Sigmoid colon (tissue), 7 donors: Measurements from ENCODE around the gene EXOC6. TPM values are rescaled to one million over a fixed set of nuclear protein-coding genes. Genes with fewer than 3 reads are reported as not detected.

Experiments
- DNase-seq: peaks from one replicate; pipeline ENCODE4 v3.0.0-alpha.2; 2019
- H3K27ac ChIP-seq, 4 donors: fragments of 200-600 bp; sonication (generic); one replicate each; pipeline ENCODE4 v1.5.1; 2016 to 2019; ENCODE audit warnings: mild to moderate bottlenecking in 1 of 4
- H3K27me3 ChIP-seq, 3 donors: fragments of 200-600 bp; sonication (generic); one replicate each; pipeline ENCODE4 v1.5.1; 2019; ENCODE audit warnings: mild to moderate bottlenecking in 1 of 3
- H3K36me3 ChIP-seq, 4 donors: fragments of 200-600 bp; sonication (generic); one replicate each; pipeline ENCODE4 v1.5.1; 2016 to 2019
- H3K4me1 ChIP-seq, 4 donors: fragments of 200-600 bp; sonication (generic); one replicate each; pipeline ENCODE4 v1.5.1; 2017 to 2019
- H3K4me3 ChIP-seq, 4 donors: fragments of 200-600 bp; sonication (generic); one replicate each; pipeline ENCODE4 v1.5.1; 2017 to 2019; ENCODE audit warnings: mild to moderate bottlenecking in 2 of 4, moderate library complexity in 1 of 4
- H3K9me3 ChIP-seq, 4 donors: fragments of 200-600 bp in 3 of 4; sonication (generic) in 3 of 4; one replicate each; pipeline versions ENCODE4 v1.5.1 to v1.6.1; 2013 to 2019
- EP300 ChIP-seq, 4 donors: sonication (generic); formaldehyde crosslinking; IDR thresholded peaks; one replicate each; pipeline ENCODE4 v1.6.1; 2017; ENCODE audit warnings: antibody characterized with exemption in 4 of 4
- POLR2A ChIP-seq, 2 donors: fragments of 450-650 bp; IDR thresholded peaks; one replicate each; pipeline ENCODE4 v1.6.1; 2016; ENCODE audit warnings: antibody characterized with exemption in 2 of 2, mild to moderate bottlenecking in 2 of 2, moderate library complexity in 2 of 2
- POLR2AphosphoS5 ChIP-seq, 4 donors: sonication (generic); formaldehyde crosslinking; IDR thresholded peaks; one replicate each; pipeline ENCODE4 v1.6.1; 2017; ENCODE audit warnings: antibody characterized with exemption in 4 of 4
- WGBS, 2 donors: extraction: QIAGEN DNeasy Blood & Tissue Kit; methylation state at CpG; one replicate each; pipeline ENCODE4 v1.1.7; 2013; 5-methylcytosine and 5-hydroxymethylcytosine counted together
- intact Hi-C: fragments of 100-400 bp; cut with DNase I; formaldehyde crosslinking; loops from one replicate; pipeline ENCODE4 v1.15.1; 2023
- polyA plus RNA-seq, 3 donors: library from polyadenylated mRNA; stranded (reverse); fragments of 200-250 nt; gene quantifications; one replicate each; pipeline ENCODE4 v1.2.3, GENCODE V29; 2013
- total RNA-seq, 4 donors: library from RNA; depleted of rRNA; stranded (reverse); fragments of >200 nt; gene quantifications; one replicate each; pipeline ENCODE4 v1.1.0, GENCODE V29; 2016
- TF ChIP-seq, protein P1 (sequence below), 4 experiments: fragments of 450-650 bp in 3 of 4; fragments of 200-600 bp in 1 of 4; IDR thresholded peaks; one replicate each; pipeline ENCODE4 v1.5.1; 2016 to 2019; ENCODE audit warnings: antibody characterized with exemption in 4 of 4, mild to moderate bottlenecking in 3 of 4, moderate library complexity in 2 of 4
- donor health status: healthy with polysubstance abuse.
- donor health status: Bipolar disorder and iron deficiency.
- donor health status: healthy.

Gene EXOC6
- total and polyA plus RNA-seq, 7 donors, result 6.6 to 20.2 (median 16.6) TPM

GRCh38 chr10:92990615-92991014 lies 142.3 kb downstream of the EXOC6 start:
- H3K27me3 ChIP-seq, result no peaks in the 10 kb centered on the region
- intact Hi-C loops, result no loop called here
- WGBS, 2 donors, result 38 to 57% methylated on average over 1 of the region's 1 CpG
- peaks cover 0 to 17% (median 14%) of the 10 kb centered on the region in 4 donors for H3K4me1 ChIP-seq
- DNase-seq, result no peak
- H3K4me3 ChIP-seq, result no peak overlapping the region
- H3K36me3 ChIP-seq, result no peaks in the 10 kb centered on the region
- no peaks in the 10 kb centered on the region for H3K9me3 ChIP-seq
- TF ChIP-seq EP300 (IDR thresholded peaks at IDR 0.05) (no peak), POLR2AphosphoS5 (IDR thresholded peaks at IDR 0.05) (no peak), POLR2A (IDR thresholded peaks at IDR 0.05) (no peak)
- TF ChIP-seq, protein P1, sequence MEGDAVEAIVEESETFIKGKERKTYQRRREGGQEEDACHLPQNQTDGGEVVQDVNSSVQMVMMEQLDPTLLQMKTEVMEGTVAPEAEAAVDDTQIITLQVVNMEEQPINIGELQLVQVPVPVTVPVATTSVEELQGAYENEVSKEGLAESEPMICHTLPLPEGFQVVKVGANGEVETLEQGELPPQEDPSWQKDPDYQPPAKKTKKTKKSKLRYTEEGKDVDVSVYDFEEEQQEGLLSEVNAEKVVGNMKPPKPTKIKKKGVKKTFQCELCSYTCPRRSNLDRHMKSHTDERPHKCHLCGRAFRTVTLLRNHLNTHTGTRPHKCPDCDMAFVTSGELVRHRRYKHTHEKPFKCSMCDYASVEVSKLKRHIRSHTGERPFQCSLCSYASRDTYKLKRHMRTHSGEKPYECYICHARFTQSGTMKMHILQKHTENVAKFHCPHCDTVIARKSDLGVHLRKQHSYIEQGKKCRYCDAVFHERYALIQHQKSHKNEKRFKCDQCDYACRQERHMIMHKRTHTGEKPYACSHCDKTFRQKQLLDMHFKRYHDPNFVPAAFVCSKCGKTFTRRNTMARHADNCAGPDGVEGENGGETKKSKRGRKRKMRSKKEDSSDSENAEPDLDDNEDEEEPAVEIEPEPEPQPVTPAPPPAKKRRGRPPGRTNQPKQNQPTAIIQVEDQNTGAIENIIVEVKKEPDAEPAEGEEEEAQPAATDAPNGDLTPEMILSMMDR (IDR thresholded peaks at IDR 0.05), result no peak
- H3K27ac ChIP-seq, result no peak overlapping the region

- H3K36me3 ChIP-seq, result no peaks in the 10 kb centered on the region
- intact Hi-C loops, result no loop called here
- no peak overlapping the region for H3K27ac ChIP-seq
- H3K9me3 ChIP-seq, result no peaks in the 10 kb centered on the region
- 82 to 86% methylated on average over 2 of the region's 2 CpGs for WGBS, 2 donors
- H3K4me3 ChIP-seq, result no peak overlapping the region
- TF ChIP-seq POLR2AphosphoS5 (IDR thresholded peaks at IDR 0.05), result no peak
- no peak for TF ChIP-seq POLR2A (IDR thresholded peaks at IDR 0.05)
- TF ChIP-seq EP300 (IDR thresholded peaks at IDR 0.05), result no peak
- TF ChIP-seq, protein P1 (IDR thresholded peaks at IDR 0.05), result no peak
- no peaks in the 10 kb centered on the region for H3K27me3 ChIP-seq
- no peak for DNase-seq
- H3K4me1 ChIP-seq, result peaks cover 0 to 17% (median 14%) of the 10 kb centered on the region in 4 donors
These were observed 143.2 kb downstream of the EXOC6 start for GRCh38 chr10:92991513-92991912.

DNA sequence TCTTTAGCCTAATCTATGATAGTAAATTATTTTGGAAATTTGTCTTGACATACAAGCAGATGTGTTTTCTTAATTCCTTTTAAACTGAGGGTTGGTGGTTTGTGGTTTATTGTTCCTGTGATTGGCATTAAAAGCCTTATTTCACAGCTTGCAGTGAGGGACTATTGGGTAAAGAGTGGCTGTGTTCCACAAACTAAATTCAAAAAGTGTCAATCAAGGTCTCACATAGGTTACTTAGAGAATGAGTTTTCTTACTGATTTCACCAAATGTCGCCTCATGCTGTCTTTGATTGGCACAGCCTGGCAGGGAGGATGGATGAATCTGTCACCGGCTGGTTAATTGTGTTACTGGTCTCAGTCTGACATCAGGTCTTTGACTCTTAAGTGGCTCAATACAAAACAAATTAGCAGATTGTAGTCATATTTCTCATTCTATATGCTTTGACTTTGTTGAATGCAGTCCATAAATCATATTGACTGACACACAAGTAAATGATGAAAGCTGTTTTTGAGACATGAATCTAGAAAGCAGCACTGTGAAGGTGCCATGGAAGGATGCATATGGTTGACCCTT lies 145.5 kb downstream of the EXOC6 start:
- 71 to 88% methylated on average over 2 of the region's 2 CpGs for WGBS, 2 donors
- H3K9me3 ChIP-seq, result no peaks in the 10 kb centered on the region

GRCh38 chr10:92995509-92995908 lies 147.2 kb downstream of the EXOC6 start:
- Histone ChIP-seq H3K27me3 (no peaks in the 10 kb centered on the region), H3K9me3 (no peaks in the 10 kb centered on the region), H3K4me1 (peaks cover 0 to 6% (median 5%) of the 10 kb centered on the region in 4 donors), H3K27ac (no peak overlapping the region), H3K36me3 (no peaks in the 10 kb centered on the region), H3K4me3 (no peak overlapping the region)
- DNase-seq, result no peak
- intact Hi-C loops, result no loop called here
- 93% methylated on average over 3 of the region's 3 CpGs for WGBS, 2 donors
- TF ChIP-seq EP300 (IDR thresholded peaks at IDR 0.05) (no peak), POLR2AphosphoS5 (IDR thresholded peaks at IDR 0.05) (no peak), POLR2A (IDR thresholded peaks at IDR 0.05) (no peak)
- TF ChIP-seq, protein P1 (IDR thresholded peaks at IDR 0.05), result no peak

More for the DNA sequence above, 145.5 kb downstream of the EXOC6 start:
- Histone ChIP-seq H3K27ac (no peak overlapping the region), H3K4me1 (peaks cover 0 to 16% (median 12%) of the 10 kb centered on the region in 4 donors), H3K4me3 (no peak overlapping the region), H3K27me3 (no peaks in the 10 kb centered on the region), H3K36me3 (no peaks in the 10 kb centered on the region)
- no peak for DNase-seq
- intact Hi-C loops, result no loop called here
- TF ChIP-seq, protein P1 (IDR thresholded peaks at IDR 0.05), result no peak
- TF ChIP-seq EP300 (IDR thresholded peaks at IDR 0.05) (no peak), POLR2AphosphoS5 (IDR thresholded peaks at IDR 0.05) (no peak), POLR2A (IDR thresholded peaks at IDR 0.05) (no peak)

- no peak for DNase-seq
- Histone ChIP-seq H3K27me3 (no peaks in the 10 kb centered on the region), H3K4me1 (no peaks in the 10 kb centered on the region), H3K27ac (no peak overlapping the region), H3K36me3 (no peaks in the 10 kb centered on the region), H3K4me3 (no peak overlapping the region), H3K9me3 (no peaks in the 10 kb centered on the region)
- TF ChIP-seq, protein P1 (IDR thresholded peaks at IDR 0.05), result no peak
- TF ChIP-seq EP300 (IDR thresholded peaks at IDR 0.05), result no peak
- TF ChIP-seq POLR2AphosphoS5 (IDR thresholded peaks at IDR 0.05), result no peak
- intact Hi-C loops, result no loop called here
These were observed 149.3 kb downstream of the EXOC6 start for GRCh38 chr10:92997620-92998019.
